ENCODE results near the gene LRRC34.
A peak's percentile ranks its signal among the peaks of the same experiment; 100 is the strongest.

LRRC34 gene

GRCh38 chr3:169813278-169813677 is 574 bp upstream of the LRRC34 start:
- DNase-seq, result no peak

- peak; percentile 6 for DNase-seq
These were observed 923 bp downstream of the LRRC34 start for GRCh38 chr3:169811631-169812331.

- no peak for DNase-seq
These were observed 3.4 kb downstream of the LRRC34 start for GRCh38 chr3:169809230-169809795.

- no peak for DNase-seq
These were observed 8.0 kb downstream of the LRRC34 start for GRCh38 chr3:169804681-169805080.

- no peak for DNase-seq
These were observed 20.3 kb downstream of the LRRC34 start for GRCh38 chr3:169792359-169792758.

GRCh38 chr3:169790687-169791429 is 21.8 kb downstream of the LRRC34 start:
- DNase-seq, result no peak

GRCh38 chr3:169790219-169790618 is 22.5 kb downstream of the LRRC34 start:
- no peak for DNase-seq

GRCh38 chr3:169787791-169788190 is 24.9 kb downstream of the LRRC34 start:
- no peak for DNase-seq

- no peak for DNase-seq
These were observed 25.6 kb downstream of the LRRC34 start for GRCh38 chr3:169787120-169787519.

GRCh38 chr3:169781209-169781855 is 31.4 kb downstream of the LRRC34 start:
- no peak for DNase-seq

GRCh38 chr3:169780742-169781141 is 32.0 kb downstream of the LRRC34 start:
- DNase-seq, result no peak

GRCh38 chr3:169777822-169778221 is 34.9 kb downstream of the LRRC34 start:
- no peak for DNase-seq

GRCh38 chr3:169774186-169774585 is 38.5 kb downstream of the LRRC34 start:
- peak; percentile 16 for DNase-seq

- DNase-seq, result peak; percentile 92
These were observed 39.5 kb downstream of the LRRC34 start, which contains the start of gene MYNN for GRCh38 chr3:169772897-169773816. MYNN (plus strand) TSS chr3:169773396; CDS start chr3:169774296, 900 bp downstream.

GRCh38 chr3:169772305-169772896 is 40.3 kb downstream of the LRRC34 start:
- DNase-seq, result no peak

GRCh38 chr3:169771497-169772304 is 41.0 kb downstream of the LRRC34 start:
- peak; percentile 91 for DNase-seq

- DNase-seq, result peak; percentile 70
These were observed 43.2 kb downstream of the LRRC34 start, which contains the start of gene ACTRT3 for GRCh38 chr3:169769287-169770181. ACTRT3 (minus strand) TSS chr3:169769561; CDS start chr3:169769520, 41 bp downstream.

- peak; percentile 96 for DNase-seq
These were observed 47.7 kb downstream of the LRRC34 start, which contains the start of gene TERC for GRCh38 chr3:169764882-169765612. TERC (minus strand) TSS chr3:169765060.

Data from CD4-positive, alpha-beta T cell treated with Interleukin-12 subunit alpha and Interleukin-12 subunit beta, for 1 hour (primary cell).